ENCODE measurements around the gene SLC38A10.

The SLC38A10 gene

DNA sequence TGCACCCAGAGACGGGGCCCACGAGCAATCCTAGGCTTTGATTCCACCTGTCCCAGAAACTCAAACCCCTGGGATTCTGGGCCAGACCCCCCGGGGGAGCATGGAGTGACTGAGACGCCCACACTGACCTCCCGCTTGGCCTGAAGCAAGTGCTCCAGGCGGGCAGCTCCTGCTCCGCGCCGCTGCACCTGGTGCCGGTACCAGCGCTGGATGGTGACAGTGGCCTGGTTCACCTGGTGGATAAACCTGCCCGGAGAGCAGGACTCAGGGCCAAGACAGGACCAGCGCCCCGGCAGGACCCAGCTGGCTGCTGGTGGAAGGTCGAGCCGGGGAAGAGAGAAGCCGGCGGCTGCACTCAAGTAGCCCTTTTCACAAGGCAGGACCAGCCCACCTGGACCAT is 94.9 kb downstream of the SLC38A10 start:
- DNase-seq, result no peak

GRCh38 chr17:81199482-81199830 is 95.7 kb downstream of the SLC38A10 start:
- DNase-seq, result no peak

- DNase-seq, result no peak
Measured at GRCh38 chr17:81198826-81199481, 96.2 kb downstream of the SLC38A10 start.

GRCh38 chr17:81197831-81198490 is 97.1 kb downstream of the SLC38A10 start:
- no peak for DNase-seq

DNA sequence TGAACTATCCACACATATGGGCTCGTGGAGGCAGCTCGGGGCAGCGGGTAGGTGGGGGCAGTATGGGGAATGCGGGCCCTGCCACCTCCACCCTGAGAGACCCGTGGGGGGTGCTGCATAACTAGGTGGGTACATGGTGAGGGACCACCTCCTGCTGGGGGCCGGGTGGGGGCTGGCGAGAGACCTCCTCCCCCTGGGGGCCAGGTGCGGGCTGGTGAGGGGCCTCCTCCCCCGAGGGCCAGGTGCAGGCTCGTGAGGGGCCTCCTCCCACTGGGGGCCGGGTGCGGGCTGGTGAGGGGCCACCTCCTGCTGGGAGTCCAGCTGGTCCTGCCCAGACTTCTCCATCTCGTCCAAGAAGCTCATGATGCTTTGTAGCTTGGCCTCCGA is 97.7 kb downstream of the SLC38A10 start:
- no peak for DNase-seq

DNA sequence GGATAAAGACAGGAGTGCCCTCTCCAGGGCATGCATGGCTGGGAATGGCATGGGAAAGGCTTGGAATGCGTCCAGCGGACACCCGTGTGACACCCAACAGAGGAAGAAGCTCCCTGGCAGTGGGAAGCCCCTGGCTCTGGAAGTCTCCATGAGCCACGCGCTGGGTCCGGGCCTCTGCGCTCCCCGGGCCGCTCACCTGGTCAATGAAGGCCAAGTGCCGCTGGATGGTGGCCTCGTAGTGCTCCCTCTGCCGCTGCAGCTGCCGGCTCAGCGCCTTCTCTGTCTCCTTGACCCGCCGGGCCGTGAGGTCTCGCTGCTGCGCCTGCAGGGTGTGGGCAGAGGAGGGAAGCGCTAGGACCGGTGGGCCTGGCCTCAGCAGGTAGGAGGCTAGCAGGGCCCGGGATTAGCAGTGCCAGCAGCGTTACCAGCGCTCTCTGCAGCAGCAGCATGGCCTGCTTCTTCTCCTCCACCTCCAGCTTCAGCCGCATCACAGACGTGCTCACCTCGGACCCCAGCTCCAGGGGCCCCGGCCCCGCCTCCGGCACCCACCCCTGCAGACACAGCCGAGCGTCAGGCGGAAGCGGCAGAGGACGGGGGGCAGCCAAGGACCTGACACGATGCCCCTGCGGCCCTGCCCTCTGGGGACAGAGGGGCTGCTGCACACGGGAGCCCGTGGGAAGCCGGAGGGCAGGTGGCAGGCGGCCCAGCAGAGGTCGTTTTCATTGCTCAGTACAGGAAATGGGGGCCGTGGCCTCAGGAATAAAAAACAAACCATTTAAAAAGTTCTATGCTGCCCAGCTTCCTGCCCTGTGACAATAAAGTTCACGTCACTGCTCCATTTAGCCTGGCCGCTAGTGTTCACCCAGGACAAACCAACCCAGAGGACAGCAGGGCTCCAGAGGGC is 98.3 kb downstream of the SLC38A10 start:
- no peak for DNase-seq

- DNase-seq, result no peak
Measured at GRCh38 chr17:81195941-81196495, 99.1 kb downstream of the SLC38A10 start.
